Jurkat, Clone E6-1 (cell line): ENCODE results near the gene RAB1B.
"Not testable (repeated sequence)": the region's sequence is repeated elsewhere in the genome, so short reads cannot be mapped to it uniquely, and the experiment has no call there.

Experiments used
- DNase-seq: peaks from one replicate; pipeline ENCODE4 v3.0.0-alpha.2; 2011; ENCODE audit warnings: low read depth, low spot score
- H3K4me3 ChIP-seq: 2 replicates; pipeline ENCODE4 v1.5.1; 2011; ENCODE audit warnings: mild to moderate bottlenecking, low read length, control low read depth, moderate library complexity

The RAB1B gene

GRCh38 chr11:66292543-66293332, 24.3 kb downstream of the RAB1B start:
- H3K4me3 ChIP-seq: peak overlapping the region; percentile 51
- DNase-seq: no peak

- H3K4me3 ChIP-seq: no peak overlapping the region
- no peak for DNase-seq
Observed at GRCh38 chr11:66293352-66293751, 24.9 kb downstream of the RAB1B start.

GRCh38 chr11:66293777-66294625, 25.6 kb downstream of the RAB1B start:
- no peak overlapping the region for H3K4me3 ChIP-seq
- no peak for DNase-seq

GRCh38 chr11:66294626-66295620, 26.5 kb downstream of the RAB1B start:
- no peak for DNase-seq
- H3K4me3 ChIP-seq: no peak overlapping the region

GRCh38 chr11:66297610-66298009, 29.2 kb downstream of the RAB1B start:
- no peak overlapping the region for H3K4me3 ChIP-seq
- DNase-seq: no peak

GRCh38 chr11:66299186-66299585, 30.7 kb downstream of the RAB1B start:
- DNase-seq: no peak
- H3K4me3 ChIP-seq: no peak overlapping the region

GRCh38 chr11:66302656-66303055, 34.2 kb downstream of the RAB1B start:
- no peak for DNase-seq
- H3K4me3 ChIP-seq: no peak overlapping the region

GRCh38 chr11:66309475-66309874, 41.0 kb downstream of the RAB1B start:
- H3K4me3 ChIP-seq: no peak overlapping the region
- no peak for DNase-seq

GRCh38 chr11:66310324-66310723, 41.9 kb downstream of the RAB1B start:
- DNase-seq: no peak
- H3K4me3 ChIP-seq: no peak overlapping the region

GRCh38 chr11:66310803-66311440, 42.5 kb downstream of the RAB1B start:
- not testable (repeated sequence) for H3K4me3 ChIP-seq, DNase-seq

GRCh38 chr11:66311470-66311964, 43.1 kb downstream of the RAB1B start:
- no peak for DNase-seq
- H3K4me3 ChIP-seq: peak overlapping the region; percentile 68

- peak; percentile 94 for DNase-seq
- peak overlapping the region; percentile 68 for H3K4me3 ChIP-seq
Observed at GRCh38 chr11:66311965-66312548, 43.6 kb downstream of the RAB1B start.

GRCh38 chr11:66312549-66313320, 44.3 kb downstream of the RAB1B start:
- DNase-seq: peak; percentile 95

GRCh38 chr11:66313321-66314185, 45.1 kb downstream of the RAB1B start:
- peak overlapping the region; percentile 45 for H3K4me3 ChIP-seq
- DNase-seq: no peak

More at GRCh38 chr11:66312549-66313320, 44.3 kb downstream of the RAB1B start:
- peak overlapping the region; percentile 68 for H3K4me3 ChIP-seq

GRCh38 chr11:66314186-66314501, 45.7 kb downstream of the RAB1B start:
- H3K4me3 ChIP-seq: no peak overlapping the region
- DNase-seq: no peak

GRCh38 chr11:66314561-66315497, 46.4 kb downstream of the RAB1B start:
- DNase-seq: no peak
- no peak overlapping the region for H3K4me3 ChIP-seq
